Transverse colon (tissue), 4 donors: ENCODE data around the gene AK4. TPM values are rescaled to one million over a fixed set of nuclear protein-coding genes. Genes with fewer than 3 reads are reported as not detected.

Source experiments
- DNase-seq: peaks from one replicate; pipeline ENCODE4 v3.0.0-alpha.2; 2019
- H3K27ac ChIP-seq, 4 donors: fragments of 200-600 bp; sonication (generic); 2 replicates each; pipeline ENCODE4 v1.5.1; 2016 to 2018; ENCODE audit warnings: inconsistent platforms in 4 of 4
- H3K27me3 ChIP-seq: fragments of 200-600 bp; sonication (generic); 2 replicates; pipeline ENCODE4 v1.5.1; 2017; ENCODE audit warnings: inconsistent platforms
- H3K36me3 ChIP-seq, 4 donors: fragments of 200-600 bp; sonication (generic); 2 replicates each; pipeline ENCODE4 v1.5.1; 2017 to 2019; ENCODE audit warnings: inconsistent platforms in 4 of 4
- H3K4me1 ChIP-seq, 4 donors: fragments of 200-600 bp; sonication (generic); 2 replicates each; pipeline ENCODE4 v1.5.1; 2017 to 2020; ENCODE audit warnings: inconsistent platforms in 4 of 4
- H3K4me3 ChIP-seq, 4 donors: fragments of 200-600 bp; sonication (generic); 1 replicate in 1 of 4; 2 replicates in 3 of 4; pipeline versions ENCODE4 v1.5.1 to v1.6.1; 2017 to 2019; ENCODE audit warnings: inconsistent platforms in 4 of 4
- H3K9me3 ChIP-seq, 2 donors: fragments of 200-600 bp; sonication (generic); 2 replicates each; pipeline ENCODE4 v1.5.1; 2017 to 2019; ENCODE audit warnings: inconsistent platforms in 2 of 2
- CTCF ChIP-seq, 5 experiments: fragments of 200-600 bp in 3 of 5; fragments of 450-650 bp in 2 of 5; sonication (generic) in 3 of 5; IDR thresholded peaks; 1 replicate in 2 of 5; 2 replicates in 3 of 5; pipeline ENCODE4 v1.5.1; 2016 to 2017; ENCODE audit warnings: antibody characterized with exemption in 5 of 5, inconsistent platforms in 3 of 5, mild to moderate bottlenecking in 2 of 5, moderate library complexity in 1 of 5
- EP300 ChIP-seq: sonication (generic); formaldehyde crosslinking; IDR thresholded peaks from one replicate; pipeline ENCODE4 v1.6.1; 2017; ENCODE audit warnings: antibody characterized with exemption, low read depth
- POLR2A ChIP-seq: fragments of 450-650 bp; IDR thresholded peaks from one replicate; pipeline ENCODE4 v1.6.1; 2016; ENCODE audit warnings: antibody characterized with exemption, mild to moderate bottlenecking, moderate library complexity
- POLR2AphosphoS5 ChIP-seq, 3 donors: sonication (generic); formaldehyde crosslinking; IDR thresholded peaks; one replicate each; pipeline ENCODE4 v1.6.1; 2016; ENCODE audit warnings: antibody characterized with exemption in 3 of 3
- WGBS, 2 donors: methylation state at CpG; one replicate each; pipeline ENCODE4 v1.1.5; 2018; ENCODE audit warnings: low coverage in 1 of 2; 5-methylcytosine and 5-hydroxymethylcytosine counted together
- in situ Hi-C, 4 donors: fragments of 200-750 bp; cut with MboI; loops; one replicate each; pipeline versions ENCODE4 v1.15.0 to v1.15.1; 2017; ENCODE audit warnings: low sequenced_read_pairs in 3 of 4, low pct_ligation_motif_present in 1 of 4, low pct_unique_long_range_greater_than_20kb in 1 of 4
- intact Hi-C: fragments of 100-400 bp; cut with DNase I; formaldehyde crosslinking; loops from one replicate; pipeline ENCODE4 v1.15.1; 2023; ENCODE audit warnings: low total_unique reads
- total RNA-seq, 4 donors: library from RNA; depleted of rRNA; stranded (reverse); fragments of >200 nt; gene quantifications; one replicate each; pipeline ENCODE4 v1.1.0, GENCODE V29; 2016

Gene AK4
- total RNA-seq, 4 donors from 2014 or later, result 12.0 to 42.8 (median 36.1) TPM

GRCh38 chr1:65266476-65266875 lies 118.5 kb downstream of the AK4 start:
- no peak overlapping the region for H3K27ac ChIP-seq
- H3K9me3 ChIP-seq, result no peaks in the 10 kb centered on the region
- in situ Hi-C loops (loop anchor here in 1 of 4 donors (25.0 kb wide), 1 partner anchor 971 kb away; no protein-coding TSS in a partner anchor), intact Hi-C loops (no loop called here)
- TF ChIP-seq POLR2A (no peak), CTCF (IDR thresholded peaks at IDR 0.05) (no peak), POLR2AphosphoS5 (IDR thresholded peaks at IDR 0.05) (no peak), EP300 (no peak)
- 52 to 57% methylated on average over 1 of the region's 1 CpG for WGBS, 2 donors
- peaks cover 33% of the 10 kb centered on the region for H3K27me3 ChIP-seq
- H3K4me3 ChIP-seq, result no peak overlapping the region
- H3K36me3 ChIP-seq, result no peaks in the 10 kb centered on the region
- no peak for DNase-seq
- H3K4me1 ChIP-seq, result peaks cover 0 to 17% (median 12%) of the 10 kb centered on the region in 4 donors

DNA sequence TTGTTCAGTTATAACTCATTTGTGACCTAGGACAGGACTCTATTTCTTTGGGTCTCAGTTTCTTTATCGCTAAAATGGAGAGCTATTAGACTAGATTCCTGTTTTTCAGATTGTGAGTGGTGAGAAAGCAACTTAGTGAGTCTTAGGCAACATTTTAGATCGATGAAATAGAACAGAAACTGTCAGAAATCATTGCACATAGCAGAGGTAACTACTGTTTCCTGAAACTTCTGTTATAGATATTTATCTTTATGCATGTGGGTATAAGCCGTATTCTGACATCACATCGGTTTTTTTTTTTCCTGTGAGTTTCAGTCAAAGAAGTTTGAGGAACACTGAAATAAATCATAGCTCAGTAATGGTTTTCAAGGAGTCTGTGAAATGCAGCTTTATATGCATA lies 119.3 kb downstream of the AK4 start:
- TF ChIP-seq POLR2AphosphoS5 (IDR thresholded peaks at IDR 0.05) (no peak), EP300 (no peak), CTCF (IDR thresholded peaks at IDR 0.05) (no peak), POLR2A (no peak)
- H3K36me3 ChIP-seq, result no peaks in the 10 kb centered on the region
- H3K9me3 ChIP-seq, result no peaks in the 10 kb centered on the region
- no peak overlapping the region for H3K4me3 ChIP-seq
- in situ Hi-C loops, result loop anchor here in 1 of 4 donors (25.0 kb wide), 1 partner anchor 970 kb away; no protein-coding TSS in a partner anchor
- intact Hi-C loops, result no loop called here
- WGBS, 2 donors, result 67 to 79% methylated on average over 4 of the region's 4 CpGs
- no peak overlapping the region for H3K27ac ChIP-seq
- peaks cover 33% of the 10 kb centered on the region for H3K27me3 ChIP-seq
- H3K4me1 ChIP-seq, result peaks cover 0 to 17% (median 12%) of the 10 kb centered on the region in 4 donors
- no peak for DNase-seq

DNA sequence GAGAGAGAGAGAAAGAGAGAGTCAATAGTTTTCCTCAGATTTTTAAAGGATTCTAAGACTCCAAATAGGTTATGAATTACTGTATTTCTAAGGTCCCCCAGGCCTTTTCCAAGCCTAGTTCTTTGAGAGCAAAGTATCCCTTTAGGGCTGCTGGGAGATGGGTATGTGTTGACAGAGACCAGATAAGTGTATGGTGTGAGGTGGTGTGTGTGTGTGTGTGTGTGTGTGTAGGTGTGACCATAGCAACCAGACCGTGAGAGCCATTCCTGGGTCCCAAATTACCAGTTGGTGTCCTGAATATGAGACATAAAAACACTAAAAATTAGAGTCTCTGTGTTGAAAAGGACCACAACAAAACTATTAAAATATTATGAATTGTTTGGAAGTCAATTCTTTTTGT lies 119.7 kb downstream of the AK4 start:
- H3K4me1 ChIP-seq, result peaks cover 0 to 17% (median 12%) of the 10 kb centered on the region in 4 donors
- no peak for DNase-seq
- no peak overlapping the region for H3K27ac ChIP-seq
- intact Hi-C loops (no loop called here), in situ Hi-C loops (loop anchor here in 1 of 4 donors (25.0 kb wide), 1 partner anchor 970 kb away; no protein-coding TSS in a partner anchor)
- no peak overlapping the region for H3K4me3 ChIP-seq
- H3K27me3 ChIP-seq, result peaks cover 33% of the 10 kb centered on the region
- TF ChIP-seq CTCF (IDR thresholded peaks at IDR 0.05), result no peak
- no peak for TF ChIP-seq EP300
- no peak for TF ChIP-seq POLR2AphosphoS5 (IDR thresholded peaks at IDR 0.05)
- no peak for TF ChIP-seq POLR2A
- H3K9me3 ChIP-seq, result no peaks in the 10 kb centered on the region
- no peaks in the 10 kb centered on the region for H3K36me3 ChIP-seq
- 55 to 67% methylated on average over 1 of the region's 1 CpG for WGBS, 2 donors

GRCh38 chr1:65269612-65270011 lies 121.6 kb downstream of the AK4 start:
- H3K27me3 ChIP-seq, result peaks cover 27% of the 10 kb centered on the region
- H3K27ac ChIP-seq, result no peak overlapping the region
- no peak for DNase-seq
- in situ Hi-C loops, result loop anchor here in 1 of 4 donors (25.0 kb wide), 1 partner anchor 968 kb away; no protein-coding TSS in a partner anchor
- TF ChIP-seq CTCF (IDR thresholded peaks at IDR 0.05) (no peak), EP300 (no peak), POLR2AphosphoS5 (IDR thresholded peaks at IDR 0.05) (no peak), POLR2A (no peak)
- WGBS, 2 donors, result 77 to 93% methylated on average over 2 of the region's 2 CpGs
- no peaks in the 10 kb centered on the region for H3K9me3 ChIP-seq
- peaks cover 0 to 16% (median 12%) of the 10 kb centered on the region in 4 donors for H3K4me1 ChIP-seq
- H3K4me3 ChIP-seq, result no peak overlapping the region
- no peaks in the 10 kb centered on the region for H3K36me3 ChIP-seq
- intact Hi-C loops, result no loop called here
